ENCODE results near the gene WNT11.
"Not testable (repeated sequence)": the region's sequence is repeated elsewhere in the genome, so short reads cannot be mapped to it uniquely, and the experiment has no call there.

WNT11 gene

DNA sequence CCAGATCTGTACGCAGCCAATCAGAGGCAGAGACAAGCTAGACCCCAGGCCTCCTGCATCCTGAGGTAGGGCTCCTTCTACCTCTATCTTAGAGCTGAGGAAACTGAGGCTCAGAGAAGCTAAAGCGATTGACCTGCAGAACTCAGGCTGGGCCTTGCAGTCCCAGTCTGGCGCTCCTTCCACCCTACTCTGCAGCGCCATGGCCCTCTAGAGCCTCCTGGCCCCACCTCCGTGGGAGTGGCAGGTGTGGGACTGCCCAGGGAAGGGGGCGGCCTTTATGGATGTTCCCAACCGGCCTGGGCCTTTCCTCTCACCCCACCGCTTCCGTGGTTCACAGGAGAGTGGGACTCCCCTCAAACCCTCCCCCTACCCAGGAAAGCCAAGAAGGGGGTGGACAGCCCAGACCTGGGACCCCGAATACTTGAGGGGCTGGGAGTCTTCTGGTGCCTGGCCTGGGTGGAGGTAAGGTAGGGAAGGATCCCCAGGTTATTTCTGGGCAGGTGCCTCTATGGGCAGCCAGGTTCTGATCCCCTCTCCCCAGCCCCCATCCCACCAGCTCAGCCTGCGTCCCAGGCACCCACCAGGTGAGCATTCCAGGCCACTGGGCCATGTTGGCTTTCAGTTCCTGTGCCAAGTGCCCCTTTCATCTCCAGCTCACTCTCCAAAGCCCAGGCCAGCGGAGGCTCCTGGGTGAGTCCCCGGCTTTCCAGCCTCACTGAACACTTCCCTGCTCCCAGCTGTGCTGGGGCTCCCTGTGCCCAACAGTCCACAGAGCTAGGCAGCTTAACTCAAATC is 3.0 kb downstream of the WNT11 start:
- DNase-seq (ENCODE audit: low read depth, low spot score): no peak
- H3K4me3 ChIP-seq (ENCODE audit: low read depth, low read length): no peak overlapping the region
- in situ Hi-C loops (cut with HindIII; ENCODE audit: low sequenced_read_pairs): no loop called here
- no peak for TF ChIP-seq CTCF (IDR thresholded peaks at IDR 0.05; ENCODE audit: low read depth, low read length)

- in situ Hi-C loops (cut with HindIII; ENCODE audit: low sequenced_read_pairs): no loop called here
- no peak for TF ChIP-seq CTCF (IDR thresholded peaks at IDR 0.05; ENCODE audit: low read depth, low read length)
- DNase-seq (ENCODE audit: low read depth, low spot score): no peak
- no peak overlapping the region for H3K4me3 ChIP-seq (ENCODE audit: low read depth, low read length)
These were observed 4.5 kb downstream of the WNT11 start for GRCh38 chr11:76201672-76202412.

DNA sequence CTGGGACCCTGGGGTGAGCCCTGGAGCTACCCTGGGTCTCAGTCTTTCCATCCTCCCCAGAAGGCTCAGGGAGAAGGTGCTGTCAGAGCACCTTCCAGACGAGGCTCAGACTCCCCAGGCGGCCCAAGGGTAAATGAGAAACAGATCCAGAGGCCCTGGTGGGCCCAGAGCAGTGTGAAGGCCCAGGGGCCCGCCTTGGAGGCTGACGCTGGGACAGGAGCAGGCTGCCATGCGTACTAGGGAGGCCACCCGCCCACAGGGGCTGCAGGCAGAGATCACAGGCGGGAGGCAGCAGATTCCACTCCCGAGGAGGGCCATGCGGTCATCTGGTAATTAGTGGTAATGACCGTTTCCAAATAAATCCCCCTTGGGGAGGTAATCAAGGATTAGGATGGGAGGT is 5.2 kb downstream of the WNT11 start:
- DNase-seq (ENCODE audit: low read depth, low spot score): no peak
- no peak for TF ChIP-seq CTCF (IDR thresholded peaks at IDR 0.05; ENCODE audit: low read depth, low read length)
- no peak overlapping the region for H3K4me3 ChIP-seq (ENCODE audit: low read depth, low read length)
- in situ Hi-C loops (cut with HindIII; ENCODE audit: low sequenced_read_pairs): no loop called here

GRCh38 chr11:76200006-76200940 is 6.0 kb downstream of the WNT11 start:
- H3K4me3 ChIP-seq (ENCODE audit: low read depth, low read length): no peak overlapping the region
- DNase-seq (ENCODE audit: low read depth, low spot score): no peak
- TF ChIP-seq CTCF (IDR thresholded peaks at IDR 0.05; ENCODE audit: low read depth, low read length): no peak
- in situ Hi-C loops (cut with HindIII; ENCODE audit: low sequenced_read_pairs): no loop called here

DNA sequence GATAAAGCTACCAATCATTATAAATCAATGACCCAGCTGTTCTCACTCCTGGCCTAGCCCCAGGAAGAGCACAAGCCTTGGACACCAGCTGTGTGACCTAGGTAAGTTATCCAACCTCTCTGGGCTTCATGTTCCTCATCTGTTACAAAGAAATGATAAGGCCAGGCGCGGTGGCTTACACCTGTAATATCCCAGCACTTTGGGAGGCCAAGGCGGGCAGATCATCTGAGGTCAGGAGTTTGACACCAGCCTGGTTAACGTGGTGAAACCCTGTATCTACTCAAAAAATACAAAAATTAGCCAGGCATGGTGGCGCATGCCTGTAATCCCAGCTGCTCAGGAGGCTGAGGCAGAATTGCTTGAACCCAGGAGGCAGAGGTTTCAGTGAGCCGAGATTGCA is 7.6 kb downstream of the WNT11 start:
- in situ Hi-C loops (cut with HindIII; ENCODE audit: low sequenced_read_pairs); H3K4me3 ChIP-seq (ENCODE audit: low read depth, low read length); DNase-seq (ENCODE audit: low read depth, low spot score): not testable (repeated sequence)

DNA sequence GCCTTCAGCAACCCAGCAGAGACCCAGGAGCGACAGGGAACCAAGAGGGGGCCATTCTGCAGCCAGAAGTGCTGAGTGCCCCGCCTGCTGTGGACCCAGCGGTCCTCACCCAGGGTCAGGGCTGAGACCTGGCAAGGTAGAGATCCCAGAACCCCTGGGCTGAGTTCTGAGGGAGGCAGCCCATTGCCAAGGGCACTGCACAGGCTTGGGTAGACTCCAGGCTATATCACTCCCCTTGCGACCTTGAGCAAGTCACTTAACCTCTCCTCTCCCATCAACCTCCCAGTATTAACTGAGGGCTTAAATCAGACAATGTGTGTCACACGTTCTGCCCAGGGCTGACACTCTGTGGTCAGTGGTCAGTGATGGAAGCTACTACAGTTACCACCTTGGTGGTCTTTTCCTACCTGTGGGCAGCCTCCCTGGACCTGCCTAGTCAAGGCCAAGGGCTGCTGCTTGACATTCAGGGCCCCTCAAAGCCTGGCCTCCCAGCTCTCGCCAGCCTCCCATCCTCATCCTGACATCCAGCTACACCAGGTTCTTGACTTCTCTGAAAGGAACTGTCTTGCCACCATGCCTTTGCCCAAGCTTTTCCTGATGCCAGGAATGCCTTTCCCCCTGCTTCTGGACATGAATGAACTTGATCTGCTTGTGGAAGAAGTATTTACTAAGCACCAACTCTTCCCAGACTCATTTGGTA is 8.2 kb downstream of the WNT11 start:
- no peak overlapping the region for H3K4me3 ChIP-seq (ENCODE audit: low read depth, low read length)
- in situ Hi-C loops (cut with HindIII; ENCODE audit: low sequenced_read_pairs): no loop called here
- no peak for DNase-seq (ENCODE audit: low read depth, low spot score)
- TF ChIP-seq CTCF (IDR thresholded peaks at IDR 0.05; ENCODE audit: low read depth, low read length): no peak

Measured in astrocyte of the spinal cord (primary cell).